Bronchial epithelial cell (primary cell): ENCODE results near the gene BCAR1. TPM values are rescaled to one million over a fixed set of nuclear protein-coding genes. Genes with fewer than 3 reads are reported as not detected.

Experiments
- DNase-seq: peaks from one replicate; pipeline ENCODE4 v3.0.0-alpha.2; 2010; ENCODE audit warnings: low read depth
- FAIRE-seq: peaks from 2 replicates; lab custom pipeline; 2011; peaks lifted over from hg19 to GRCh38; lab: Jason Lieb, UNC
- H3K27me3 ChIP-seq: 2 replicates; pipeline ENCODE4 v1.5.1; 2011; ENCODE audit warnings: low read length; ENCODE audit not compliant: control insufficient read depth, insufficient read depth
- H3K36me3 ChIP-seq: 2 replicates; pipeline ENCODE4 v1.5.1; 2011; ENCODE audit warnings: low read length; ENCODE audit not compliant: control insufficient read depth, insufficient read depth
- H3K4me3 ChIP-seq: 2 replicates; pipeline ENCODE4 v1.5.1; 2011; ENCODE audit warnings: mild to moderate bottlenecking, low read depth, low read length, control low read depth
- CTCF ChIP-seq: IDR thresholded peaks from 2 replicates; pipeline ENCODE4 v1.5.1; 2011; ENCODE audit warnings: mild to moderate bottlenecking, moderate library complexity, low read length, control low read depth, inconsistent platforms; ENCODE audit not compliant: insufficient read depth, severe bottlenecking
- total RNA-seq: library from RNA; depleted of rRNA; stranded (reverse); fragments of >200 nt; gene quantifications from 2 replicates; pipeline ENCODE4 v1.2.1, GENCODE V29; 2014

The BCAR1 gene, protein sequence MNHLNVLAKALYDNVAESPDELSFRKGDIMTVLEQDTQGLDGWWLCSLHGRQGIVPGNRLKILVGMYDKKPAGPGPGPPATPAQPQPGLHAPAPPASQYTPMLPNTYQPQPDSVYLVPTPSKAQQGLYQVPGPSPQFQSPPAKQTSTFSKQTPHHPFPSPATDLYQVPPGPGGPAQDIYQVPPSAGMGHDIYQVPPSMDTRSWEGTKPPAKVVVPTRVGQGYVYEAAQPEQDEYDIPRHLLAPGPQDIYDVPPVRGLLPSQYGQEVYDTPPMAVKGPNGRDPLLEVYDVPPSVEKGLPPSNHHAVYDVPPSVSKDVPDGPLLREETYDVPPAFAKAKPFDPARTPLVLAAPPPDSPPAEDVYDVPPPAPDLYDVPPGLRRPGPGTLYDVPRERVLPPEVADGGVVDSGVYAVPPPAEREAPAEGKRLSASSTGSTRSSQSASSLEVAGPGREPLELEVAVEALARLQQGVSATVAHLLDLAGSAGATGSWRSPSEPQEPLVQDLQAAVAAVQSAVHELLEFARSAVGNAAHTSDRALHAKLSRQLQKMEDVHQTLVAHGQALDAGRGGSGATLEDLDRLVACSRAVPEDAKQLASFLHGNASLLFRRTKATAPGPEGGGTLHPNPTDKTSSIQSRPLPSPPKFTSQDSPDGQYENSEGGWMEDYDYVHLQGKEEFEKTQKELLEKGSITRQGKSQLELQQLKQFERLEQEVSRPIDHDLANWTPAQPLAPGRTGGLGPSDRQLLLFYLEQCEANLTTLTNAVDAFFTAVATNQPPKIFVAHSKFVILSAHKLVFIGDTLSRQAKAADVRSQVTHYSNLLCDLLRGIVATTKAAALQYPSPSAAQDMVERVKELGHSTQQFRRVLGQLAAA
- 32.5 and 44.2 TPM in 2 replicates for total RNA-seq

DNA sequence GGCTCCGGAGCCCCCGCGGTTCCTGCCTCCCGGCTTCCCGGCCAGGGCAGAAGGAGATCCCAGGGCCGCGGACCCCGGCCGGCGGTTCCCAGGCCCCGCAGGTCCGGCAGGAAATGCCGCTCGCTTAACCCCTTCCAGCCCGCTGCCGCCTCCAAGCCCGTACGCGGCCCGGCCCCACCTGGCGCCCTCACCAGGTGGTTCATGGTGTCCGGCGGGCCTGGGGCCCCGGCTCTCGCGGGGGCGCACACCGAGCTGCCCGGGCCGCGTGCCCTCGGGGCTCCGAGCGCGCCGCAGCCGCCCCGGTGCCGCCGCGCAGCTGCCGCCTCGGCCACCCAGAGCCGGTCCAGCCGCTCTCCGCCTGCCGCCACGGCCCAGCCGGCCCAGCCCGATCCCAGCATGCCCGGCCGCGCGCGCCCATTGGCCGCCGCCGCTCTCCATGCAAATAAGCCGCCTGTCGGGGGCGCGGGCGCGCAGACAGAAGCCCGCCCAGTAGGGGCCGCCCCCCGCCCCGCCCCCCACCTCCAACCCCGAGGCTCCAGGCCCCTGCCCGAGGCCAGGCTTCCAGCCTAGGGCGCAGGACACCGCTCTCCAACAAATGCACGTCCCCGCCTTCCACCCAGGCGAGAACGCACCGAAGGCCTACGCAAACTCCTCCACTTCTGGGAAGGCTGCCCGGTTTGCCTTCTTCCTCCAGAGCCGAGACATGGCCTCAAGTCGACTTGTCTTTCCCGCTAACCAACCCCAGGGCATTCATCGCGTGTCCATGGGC is at the start of gene BCAR1:
Gene BCAR1, minus strand, starts transcription at position 345 of the 769 bp plus-strand sequence. Its CDS starts 142 bp downstream, at position 203.
- DNase-seq (peak; percentile 58), FAIRE-seq (no peak)
- peak within 1 kb of the TSS; percentile 76 for H3K4me3 ChIP-seq
- H3K27me3 ChIP-seq = no peaks in the 10 kb centered on the region
- peak; percentile 9 for TF ChIP-seq CTCF
- peaks cover 7% of the 10 kb centered on the region for H3K36me3 ChIP-seq

DNA sequence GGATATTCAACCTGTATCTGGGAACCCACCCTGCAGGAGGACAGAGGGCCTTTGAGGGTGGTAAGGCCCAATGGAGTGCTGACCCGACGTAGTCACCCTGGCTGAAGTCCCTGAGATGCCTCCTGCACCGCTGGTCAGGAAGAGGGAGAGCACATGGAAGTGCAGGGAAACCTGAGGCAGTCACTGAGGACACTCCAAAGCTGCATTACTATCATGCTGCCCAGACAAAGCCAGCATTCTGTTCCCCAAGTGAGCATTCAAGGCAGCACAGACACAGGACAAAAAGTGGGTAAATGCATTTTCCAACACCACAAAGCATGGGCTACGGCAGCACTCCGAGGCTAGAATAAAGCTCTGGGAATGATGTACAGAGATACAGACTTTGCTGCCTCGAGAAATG is 46.8 kb upstream of the BCAR1 start:
- Histone ChIP-seq H3K27me3 (no peaks in the 10 kb centered on the region), H3K4me3 (no peak overlapping the region), H3K36me3 (peaks cover 2% of the 10 kb centered on the region)
- FAIRE-seq = no peak
- no peak for DNase-seq
- no peak for TF ChIP-seq CTCF

DNA sequence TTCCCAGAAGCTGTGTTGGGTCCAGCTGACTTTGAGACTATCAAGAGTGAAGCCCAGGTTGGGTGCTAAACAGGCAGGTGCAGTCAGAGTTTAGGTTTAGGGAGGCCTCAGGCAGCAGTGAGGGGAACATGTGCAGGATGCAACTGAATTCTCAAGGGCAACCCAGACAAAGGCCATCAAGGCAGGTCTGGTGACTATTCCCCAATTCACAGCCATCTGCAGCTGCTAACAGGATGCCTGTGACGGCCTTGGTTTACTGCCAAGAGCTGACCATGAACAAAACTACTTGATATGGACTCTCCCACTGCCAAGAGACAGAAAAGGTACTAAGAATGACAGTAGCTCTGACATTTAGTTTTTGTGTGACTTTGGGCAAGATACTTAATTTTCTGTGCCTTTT is 45.2 kb upstream of the BCAR1 start:
- FAIRE-seq (no peak), DNase-seq (no peak)
- Histone ChIP-seq H3K36me3 (peaks cover 7% of the 10 kb centered on the region), H3K27me3 (no peaks in the 10 kb centered on the region), H3K4me3 (no peak overlapping the region)
- no peak for TF ChIP-seq CTCF

DNA sequence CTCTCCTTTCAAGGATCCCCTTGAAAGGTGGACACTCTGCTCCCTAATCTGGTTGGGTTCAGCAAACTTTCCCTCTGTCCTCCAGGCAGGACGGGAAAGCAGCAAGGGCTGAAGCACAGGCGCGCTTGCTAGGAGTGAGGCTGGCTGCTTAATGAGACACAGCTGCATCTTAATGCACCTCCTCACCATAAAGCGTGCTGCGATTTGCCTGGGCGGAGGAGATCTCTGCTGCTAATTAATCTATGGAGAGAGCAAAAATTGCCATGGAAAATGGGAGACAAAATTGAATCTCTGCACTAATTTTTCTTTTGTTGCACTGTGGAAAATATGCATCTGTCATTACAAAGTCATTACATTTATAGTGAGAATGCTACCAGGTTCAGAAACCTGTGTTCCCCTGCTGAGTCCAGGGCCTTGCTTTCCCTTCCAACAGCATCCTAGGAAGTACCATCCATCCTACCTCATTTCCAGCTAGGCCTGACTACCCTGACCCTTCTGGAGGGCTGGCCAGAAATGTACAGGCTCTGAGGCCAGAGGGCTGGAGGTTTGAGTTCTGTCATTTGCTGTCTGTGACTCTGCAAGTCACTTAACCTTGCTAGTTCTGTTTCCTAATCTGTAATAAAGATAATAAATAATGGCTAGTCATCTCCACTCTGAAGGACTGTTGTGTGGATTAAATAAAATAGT is 43.5 kb upstream of the BCAR1 start:
- DNase-seq = no peak
- Histone ChIP-seq H3K27me3 (no peaks in the 10 kb centered on the region), H3K4me3 (no peak overlapping the region), H3K36me3 (peaks cover 7% of the 10 kb centered on the region)
- no peak for FAIRE-seq
- no peak for TF ChIP-seq CTCF

DNA sequence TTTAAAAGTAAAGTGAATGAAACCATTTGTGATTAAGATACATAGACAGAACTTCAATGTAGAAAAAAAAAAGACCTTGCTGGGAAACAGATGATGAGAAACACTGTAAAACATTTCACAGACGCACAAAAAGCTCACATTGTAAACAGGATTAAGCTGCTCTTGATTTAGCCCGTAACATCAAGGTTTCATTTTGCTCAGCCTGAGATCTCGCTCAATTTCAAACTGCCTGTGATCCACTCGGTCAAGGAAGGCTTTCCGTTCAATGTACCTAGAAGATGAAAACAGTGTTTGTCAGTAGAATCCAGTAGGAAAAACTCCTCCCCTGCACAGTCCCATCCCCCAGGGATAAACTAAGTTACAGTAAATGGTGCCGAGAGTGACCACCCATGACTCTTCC is 42.3 kb upstream of the BCAR1 start:
- DNase-seq (no peak), FAIRE-seq (no peak)
- H3K36me3 ChIP-seq = peaks cover 7% of the 10 kb centered on the region
- no peak for TF ChIP-seq CTCF
- no peak overlapping the region for H3K4me3 ChIP-seq
- H3K27me3 ChIP-seq = no peaks in the 10 kb centered on the region
